ENCODE data around the gene FOXK1.

The FOXK1 gene

DNA sequence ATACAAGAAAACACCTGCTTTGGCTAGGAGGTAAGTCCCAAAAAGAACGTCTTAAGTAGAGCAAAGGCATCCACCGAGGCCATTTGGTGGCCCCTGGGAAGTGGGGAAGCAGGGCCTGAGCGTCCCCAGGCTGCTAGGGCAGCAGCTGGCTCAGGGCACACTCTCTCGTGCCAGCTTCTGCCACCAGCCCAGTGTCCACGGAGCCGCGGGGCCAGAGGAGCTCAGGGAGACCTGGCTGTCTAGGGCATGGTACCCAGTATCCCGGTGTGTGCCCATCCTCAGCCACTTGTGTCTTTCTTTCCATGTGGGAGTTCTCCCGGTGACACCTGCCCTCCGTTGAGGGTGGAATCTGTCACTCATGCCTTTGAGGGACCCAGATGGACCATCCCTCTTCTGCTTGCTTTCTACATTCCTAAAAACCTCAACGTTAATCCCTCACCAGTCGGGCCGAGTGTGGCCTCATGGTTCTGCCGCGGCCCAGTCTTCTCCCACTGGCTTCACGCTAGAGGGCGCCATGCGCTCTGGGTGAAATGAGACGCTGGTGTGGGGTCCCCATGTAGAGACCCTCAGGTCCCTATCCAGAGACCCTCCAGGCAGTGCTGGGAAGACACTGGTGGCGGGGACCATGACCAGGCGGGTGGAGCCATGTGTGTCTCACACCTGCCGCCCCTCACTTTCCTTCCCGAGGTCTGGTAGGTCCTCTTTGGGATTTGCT, 83.8 kb downstream of the FOXK1 start:
- DNase-seq (ENCODE audit: low spot score) = no peak

DNA sequence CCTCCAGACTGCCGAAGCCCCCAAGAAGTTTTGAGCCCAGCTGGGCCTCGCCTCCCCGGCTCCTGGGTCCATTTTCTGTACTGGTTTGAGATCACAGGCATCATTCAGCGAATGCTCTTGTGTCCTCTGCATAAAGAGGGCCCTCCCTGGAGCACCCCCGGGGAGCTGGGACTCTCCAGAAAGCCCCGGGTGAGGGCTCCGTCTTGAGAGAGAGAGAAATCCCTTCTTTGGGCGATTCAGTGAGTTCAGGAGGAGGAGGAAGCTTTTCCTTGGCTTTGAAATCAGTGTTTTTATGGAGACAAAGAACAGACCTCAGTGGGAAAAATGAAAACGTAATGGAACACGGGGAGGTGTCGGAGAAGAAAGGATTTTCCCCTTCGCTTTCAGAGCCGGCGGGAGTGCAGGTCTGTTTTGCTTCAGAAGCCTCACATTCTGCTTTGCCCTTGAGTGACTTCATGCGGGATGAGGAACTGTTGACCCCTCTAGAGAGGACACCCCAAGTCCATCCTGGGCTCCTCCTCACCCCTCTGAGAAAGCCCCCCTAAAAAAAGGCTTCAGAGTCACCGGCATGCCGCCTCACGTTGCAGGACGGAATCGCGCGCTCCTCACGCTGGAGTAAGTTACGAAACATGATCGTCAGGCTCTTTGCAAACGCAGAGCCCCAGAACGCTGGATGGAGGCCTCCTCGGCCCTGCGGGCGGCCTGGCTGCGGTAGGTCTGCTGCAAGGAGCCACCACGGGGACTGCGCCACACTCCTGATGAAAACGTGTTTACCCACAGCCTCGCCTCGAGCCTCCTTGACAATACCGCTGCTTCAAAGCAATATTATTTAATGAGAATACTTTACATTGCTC, 84.8 kb downstream of the FOXK1 start:
- DNase-seq (ENCODE audit: low spot score) = no peak

DNA sequence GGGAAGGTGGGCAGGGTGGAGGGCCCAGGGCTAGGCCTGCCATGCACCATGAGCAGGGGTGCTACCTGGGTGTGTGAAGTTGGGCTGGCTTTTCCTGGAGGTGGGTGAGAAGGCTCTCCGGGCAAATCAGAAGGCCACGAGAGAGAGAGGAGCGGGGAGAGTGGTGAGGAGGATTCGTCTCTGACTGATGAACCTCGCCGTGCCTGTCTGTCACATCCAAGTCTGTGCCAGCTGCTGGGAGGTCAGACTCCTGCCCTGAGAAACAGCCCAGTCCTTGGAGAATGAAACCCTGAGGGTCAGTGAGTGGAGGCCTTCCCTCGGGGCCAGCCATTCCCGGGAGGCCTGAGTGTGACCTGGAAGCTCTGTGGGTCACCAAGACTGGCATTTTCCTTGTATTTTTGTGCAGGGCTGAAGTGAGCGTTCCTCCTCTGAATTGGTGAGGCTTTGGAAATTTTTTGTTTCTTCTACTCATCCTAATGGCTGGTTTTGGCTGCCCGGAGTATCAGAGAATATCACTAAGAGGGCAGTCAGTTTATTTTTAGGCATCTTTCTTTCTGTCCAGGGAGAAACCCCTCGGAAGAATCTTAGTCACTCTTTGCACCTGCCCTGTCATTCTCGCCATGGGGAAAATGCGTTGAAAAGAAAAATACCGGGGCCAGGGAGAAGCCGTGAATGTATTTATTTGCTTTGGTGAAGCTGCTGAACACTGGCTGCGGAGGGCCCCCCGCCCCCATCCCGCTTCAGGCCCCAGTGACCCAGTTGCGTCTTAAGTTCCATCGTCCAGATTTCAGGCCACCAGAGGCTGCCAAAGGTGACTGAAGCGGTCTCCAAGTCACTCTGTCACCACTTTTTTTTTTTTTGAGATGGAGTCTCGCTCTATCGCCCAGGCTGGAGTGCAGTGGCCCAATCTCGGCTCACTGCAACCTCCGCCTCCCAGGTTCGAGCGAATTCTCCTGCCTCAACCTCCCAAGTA, 86.8 kb downstream of the FOXK1 start:
- DNase-seq (ENCODE audit: low spot score) = no peak

DNA sequence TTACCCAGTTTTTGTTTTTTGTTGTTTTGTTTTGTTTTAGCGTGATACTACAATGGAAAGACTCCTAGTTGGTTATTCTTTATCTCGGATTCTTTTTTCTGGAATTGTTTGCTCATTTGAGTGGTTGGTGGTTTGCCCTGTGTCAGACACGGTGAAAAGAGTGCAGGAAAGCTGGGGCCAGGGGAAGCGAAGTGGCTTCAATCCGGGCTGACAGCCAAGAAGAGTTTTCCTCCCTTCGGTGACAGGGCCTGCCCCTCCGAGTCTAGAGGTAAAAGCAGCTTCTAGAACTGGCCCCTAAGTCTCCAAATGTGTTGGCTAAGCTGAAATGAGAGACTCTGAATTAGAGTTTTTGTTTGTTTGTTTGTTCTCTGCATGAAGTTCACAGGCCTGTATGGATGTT, 87.7 kb downstream of the FOXK1 start:
- DNase-seq (ENCODE audit: low spot score) = no peak

DNA sequence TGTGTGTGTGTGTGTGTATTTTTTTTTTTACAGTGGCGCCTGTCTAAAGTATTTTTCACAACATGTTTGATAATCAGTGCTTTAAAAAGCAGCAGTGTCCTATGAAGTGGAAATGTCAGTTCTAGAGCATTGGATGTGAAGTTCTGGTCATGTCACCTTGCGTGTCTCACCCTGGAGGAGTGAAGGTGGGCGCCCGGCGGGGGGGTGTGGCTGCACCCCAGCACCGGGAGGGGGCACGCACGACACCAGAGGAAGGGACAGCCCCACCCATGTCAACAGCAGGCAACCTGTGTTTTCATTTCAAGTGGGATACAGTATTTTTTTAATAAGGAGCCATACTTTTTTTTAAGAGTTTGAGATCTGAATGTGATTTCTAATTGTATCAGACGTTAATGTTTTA, 88.8 kb downstream of the FOXK1 start:
- no peak for DNase-seq (ENCODE audit: low spot score)

DNA sequence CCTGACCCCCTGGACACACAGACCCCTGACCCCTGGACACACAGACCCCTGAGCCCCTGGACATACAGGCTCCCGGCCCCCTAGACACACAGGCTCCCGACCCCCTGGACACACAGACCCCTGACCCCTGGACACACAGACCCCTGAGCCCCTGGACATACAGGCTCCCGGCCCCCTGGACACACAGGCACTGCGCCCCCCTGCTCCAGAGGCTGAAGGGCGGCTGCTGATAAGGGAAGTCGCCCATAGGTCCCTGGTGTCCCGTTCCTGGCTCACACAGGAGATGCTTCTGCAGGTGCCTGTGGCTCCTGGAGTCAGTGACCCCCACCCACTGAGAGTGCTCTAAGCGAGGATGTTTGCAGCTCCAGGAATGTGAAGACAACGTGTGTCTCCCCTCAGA, 89.6 kb downstream of the FOXK1 start:
- DNase-seq (ENCODE audit: low spot score) = no peak

DNA sequence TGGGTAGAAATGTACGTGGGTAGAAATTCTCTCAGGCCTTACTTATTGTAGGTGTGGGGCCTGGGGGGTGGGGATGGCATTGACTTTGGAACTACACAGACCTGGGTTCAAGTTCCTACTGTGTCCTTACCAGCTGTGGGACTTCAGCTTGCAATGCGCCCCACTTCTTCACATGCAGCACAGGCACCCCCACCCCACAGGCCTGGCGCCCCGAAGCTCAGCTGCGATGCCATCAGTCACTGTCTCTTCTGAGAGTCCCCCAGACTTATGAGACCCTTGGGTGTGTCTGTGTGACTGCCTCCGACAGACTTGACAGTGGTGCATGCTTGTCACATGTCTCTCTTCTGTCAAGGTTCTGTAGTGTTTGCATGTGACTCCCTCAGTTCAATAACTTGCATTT, 90.2 kb downstream of the FOXK1 start:
- DNase-seq (ENCODE audit: low spot score) = no peak

DNA sequence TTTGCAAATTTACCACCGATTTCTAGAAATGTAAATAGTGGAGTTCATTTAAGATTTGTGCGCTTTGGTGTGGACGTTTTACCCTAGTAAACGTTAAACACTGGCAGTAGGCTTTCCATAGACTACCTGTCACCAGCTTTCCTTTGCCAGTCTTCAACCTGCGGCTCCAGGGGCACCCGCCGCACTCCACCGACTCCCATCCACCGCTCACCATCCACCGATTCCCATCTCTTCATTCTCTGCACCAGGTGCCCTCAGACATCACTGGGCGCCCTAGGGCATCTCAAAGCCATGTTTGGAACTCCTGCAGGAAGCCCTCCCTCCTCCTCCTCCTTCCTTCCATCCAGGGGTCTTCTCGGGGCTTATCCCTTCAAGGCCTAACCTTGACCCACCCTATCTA, 91.9 kb downstream of the FOXK1 start:
- DNase-seq (ENCODE audit: low spot score) = no peak

DNA sequence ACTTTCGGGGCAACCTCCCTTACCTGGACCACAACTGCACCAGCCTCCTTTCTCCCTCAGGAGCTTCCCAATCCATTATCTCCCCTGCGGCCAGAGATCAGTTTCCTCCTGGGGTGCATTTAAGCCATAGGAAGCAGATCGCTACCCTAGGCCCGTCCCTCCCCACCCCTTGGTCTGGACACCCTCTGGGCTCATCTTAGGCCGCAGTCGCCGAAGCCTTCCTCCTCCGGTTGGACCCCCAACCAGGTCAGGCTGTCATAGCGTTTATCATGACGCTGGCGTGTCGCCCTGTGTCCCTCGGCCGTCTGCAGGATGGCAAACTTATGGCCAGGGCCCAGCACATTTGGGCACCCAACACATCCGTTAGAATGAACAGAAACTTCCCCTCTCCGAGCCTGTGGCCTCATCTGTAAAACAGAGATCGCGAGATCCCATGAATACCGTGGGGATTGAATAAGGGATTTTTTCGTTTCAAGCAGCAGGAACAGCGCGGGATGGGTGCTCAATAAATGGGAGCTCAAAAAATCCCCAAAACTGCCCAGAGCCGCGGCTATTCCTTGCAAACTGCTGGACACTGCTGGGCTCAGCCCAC, 92.7 kb downstream of the FOXK1 start:
- no peak for DNase-seq (ENCODE audit: low spot score)

DNA sequence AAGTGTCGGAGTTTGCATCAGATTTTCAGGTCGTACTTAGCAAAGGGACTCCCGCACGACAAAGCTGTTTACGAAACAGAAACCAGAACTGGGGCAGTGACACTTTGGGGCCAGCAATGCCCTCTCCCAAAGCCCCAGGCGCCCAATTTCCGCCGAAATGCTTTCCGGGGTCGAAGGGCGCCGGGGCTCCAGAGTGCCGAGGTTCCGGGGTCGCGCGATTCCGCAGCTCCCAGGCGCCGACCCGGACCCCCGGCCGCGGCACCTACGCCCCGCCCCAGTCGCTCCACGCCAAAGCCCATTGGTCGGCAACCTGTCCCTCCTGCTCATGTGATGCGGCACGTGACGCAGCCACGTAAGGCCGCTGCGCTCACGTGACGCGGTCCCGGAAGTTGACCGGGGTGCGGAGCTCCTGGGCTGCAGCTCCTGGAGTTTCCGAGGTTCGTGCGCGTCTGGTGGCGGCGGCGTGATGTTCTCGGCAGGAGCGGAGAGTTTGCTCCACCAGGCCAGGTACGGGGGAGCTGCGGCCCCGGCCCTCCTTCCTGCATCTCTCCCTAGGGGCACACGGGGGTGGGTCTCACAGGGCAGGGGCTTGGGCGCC, 93.3 kb downstream of the FOXK1 start, which contains the start of gene AP5Z1:
Gene AP5Z1, plus strand, starts transcription at position 374 of the 598 bp plus-strand sequence. Its CDS starts 93 bp downstream, at position 467.
- peak; percentile 95 for DNase-seq (ENCODE audit: low spot score)

DNA sequence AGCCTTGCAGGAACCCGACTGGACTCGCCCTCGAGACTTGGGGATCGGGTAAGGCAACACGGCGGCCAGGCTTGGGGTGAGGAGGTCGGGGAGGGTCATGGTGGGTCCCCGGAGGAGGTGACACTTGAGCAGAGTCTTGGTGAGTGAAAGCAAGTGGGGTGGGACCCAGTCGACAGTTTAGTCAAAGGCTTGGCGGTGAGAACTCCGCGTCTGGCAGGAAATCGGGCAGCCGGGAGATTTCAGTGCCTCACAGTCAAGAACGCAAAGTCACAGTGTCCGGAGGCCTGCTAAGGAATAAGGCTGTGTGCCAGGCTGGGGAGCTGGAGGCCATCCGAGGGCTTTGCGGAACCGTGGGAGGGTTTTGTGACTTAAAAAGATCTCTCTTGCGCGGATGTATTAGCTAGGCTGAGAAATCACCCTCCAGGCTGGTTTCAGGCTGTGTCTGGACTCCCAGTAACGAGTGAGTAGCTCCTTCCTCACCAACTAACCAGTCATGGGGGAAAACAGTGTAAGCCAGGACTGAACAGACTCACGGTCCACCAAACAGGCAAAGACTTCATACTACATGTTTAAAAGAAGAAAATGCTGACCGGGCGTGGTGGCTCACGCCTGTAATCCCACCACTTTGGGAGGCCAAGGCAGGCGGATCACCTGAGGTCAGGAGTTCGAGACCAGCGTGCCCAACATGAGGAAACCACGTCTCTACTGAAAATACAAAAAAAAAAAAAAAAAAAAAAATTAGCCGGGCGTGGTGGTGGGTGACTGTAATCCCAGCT, 93.9 kb downstream of the FOXK1 start:
- no peak for DNase-seq (ENCODE audit: low spot score)

DNA sequence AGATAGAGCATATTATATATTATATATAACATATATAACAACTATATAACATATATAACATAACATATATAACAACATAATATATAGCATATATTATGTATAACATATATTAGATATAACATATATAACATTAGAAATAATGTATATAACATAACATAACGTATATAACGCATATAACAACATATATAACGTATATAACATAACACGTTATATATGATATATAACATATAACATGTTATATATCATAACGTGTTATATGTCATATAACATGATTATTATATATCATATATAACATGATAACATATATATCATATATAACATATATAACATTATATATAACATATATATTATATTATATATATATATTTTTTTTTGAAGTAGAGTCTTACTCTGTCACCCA, 97.0 kb downstream of the FOXK1 start:
- no peak for DNase-seq (ENCODE audit: low spot score)

DNA sequence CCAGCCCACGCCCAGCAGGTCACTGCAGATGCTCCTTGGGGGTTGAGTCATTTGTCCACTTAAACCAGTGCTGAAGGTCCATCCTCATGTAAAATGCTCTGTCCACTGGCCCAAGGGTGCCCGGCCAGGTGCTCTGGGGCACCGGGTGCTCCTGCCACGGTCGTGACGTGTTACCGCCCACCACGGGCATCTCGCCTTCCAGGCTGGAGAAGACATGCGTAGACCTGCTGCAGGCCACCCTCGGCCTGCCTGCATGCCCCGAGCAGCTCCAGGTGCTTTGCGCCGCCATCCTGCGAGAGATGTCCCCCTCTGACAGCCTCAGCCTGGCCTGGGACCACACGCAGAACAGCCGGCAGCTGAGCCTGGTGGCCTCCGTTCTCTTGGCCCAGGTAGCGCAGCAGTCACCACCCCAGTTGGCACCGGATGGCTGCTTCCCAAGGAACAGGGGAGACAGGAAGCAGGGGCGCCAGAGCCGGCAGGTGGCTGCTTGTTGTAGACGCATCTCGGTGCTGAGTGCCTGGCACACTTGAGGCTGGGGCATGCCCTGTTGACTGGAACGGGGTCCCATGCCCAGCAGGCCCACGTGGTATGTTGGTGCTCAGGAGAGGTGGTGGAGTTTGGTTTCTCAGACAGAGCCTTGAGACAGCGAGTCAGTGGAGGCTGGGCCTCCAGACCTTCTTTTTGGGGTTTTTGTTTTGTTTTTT, 99.4 kb downstream of the FOXK1 start:
- no peak for DNase-seq (ENCODE audit: low spot score)

DNA sequence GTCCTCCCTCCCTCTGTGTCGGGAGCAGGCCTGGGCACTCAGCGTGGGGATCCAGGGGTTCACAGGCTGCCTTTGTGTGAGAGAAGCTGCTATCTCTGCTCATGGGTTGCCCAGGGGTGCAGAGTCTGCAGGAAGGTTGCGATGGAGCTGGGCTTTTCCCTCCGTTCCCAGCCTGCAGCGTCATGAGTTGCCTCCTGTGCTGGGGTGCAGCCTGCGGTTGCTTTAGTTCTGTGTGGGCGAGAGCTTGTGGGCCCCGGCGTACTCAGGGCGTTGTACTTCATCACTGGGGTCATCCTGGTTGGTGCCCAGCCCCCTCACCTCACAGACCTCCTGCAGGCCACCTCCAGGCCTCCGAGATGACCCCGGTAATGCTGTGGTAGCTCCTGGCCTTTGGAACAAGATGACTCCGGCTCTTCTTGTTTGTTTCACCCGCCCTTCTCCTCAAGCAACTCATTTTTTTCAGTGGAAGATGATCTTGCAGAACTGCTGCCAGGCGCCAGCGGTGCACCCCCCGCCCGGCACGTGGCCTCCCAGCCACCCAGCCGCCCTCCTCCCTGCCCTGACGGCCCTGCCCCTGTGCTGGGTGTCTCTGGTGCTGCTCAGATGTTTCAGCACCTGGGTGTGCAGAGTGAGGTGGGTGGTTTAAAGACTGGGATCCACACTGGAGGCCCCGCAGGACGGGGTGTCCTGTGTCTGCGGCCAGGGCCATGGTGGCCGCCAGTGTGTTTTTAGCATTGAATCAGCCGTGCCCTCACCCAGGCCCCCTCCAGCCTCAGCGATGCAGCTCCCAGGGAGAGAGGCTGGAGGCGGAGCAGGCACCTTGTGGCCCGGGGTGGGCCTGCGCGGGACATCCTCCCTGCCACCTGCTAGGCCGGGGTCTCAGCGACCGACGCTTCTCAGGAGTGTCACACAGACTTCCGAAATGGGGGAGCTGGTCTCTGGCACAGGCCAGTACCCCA, 100.5 kb downstream of the FOXK1 start:
- DNase-seq (ENCODE audit: low spot score) = no peak

DNA sequence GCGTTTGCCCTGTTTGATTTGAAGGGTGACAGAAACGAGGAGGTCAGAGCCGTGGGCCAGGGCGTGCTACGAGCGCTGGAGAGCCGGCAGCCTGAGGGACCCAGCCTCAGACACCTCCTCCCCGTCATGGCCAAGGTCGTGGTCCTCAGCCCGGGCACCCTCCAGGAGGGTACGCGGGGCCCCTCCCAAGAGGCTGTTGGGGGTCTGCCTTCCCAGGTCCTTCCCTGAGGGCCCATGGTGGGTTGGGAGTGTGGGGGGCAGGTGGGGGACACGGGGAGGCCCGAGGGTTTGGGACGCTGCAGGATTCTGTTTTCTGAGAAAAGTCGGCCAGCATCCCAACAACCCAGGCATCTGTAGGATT, 101.2 kb downstream of the FOXK1 start:
- DNase-seq (ENCODE audit: low spot score) = no peak

DNA sequence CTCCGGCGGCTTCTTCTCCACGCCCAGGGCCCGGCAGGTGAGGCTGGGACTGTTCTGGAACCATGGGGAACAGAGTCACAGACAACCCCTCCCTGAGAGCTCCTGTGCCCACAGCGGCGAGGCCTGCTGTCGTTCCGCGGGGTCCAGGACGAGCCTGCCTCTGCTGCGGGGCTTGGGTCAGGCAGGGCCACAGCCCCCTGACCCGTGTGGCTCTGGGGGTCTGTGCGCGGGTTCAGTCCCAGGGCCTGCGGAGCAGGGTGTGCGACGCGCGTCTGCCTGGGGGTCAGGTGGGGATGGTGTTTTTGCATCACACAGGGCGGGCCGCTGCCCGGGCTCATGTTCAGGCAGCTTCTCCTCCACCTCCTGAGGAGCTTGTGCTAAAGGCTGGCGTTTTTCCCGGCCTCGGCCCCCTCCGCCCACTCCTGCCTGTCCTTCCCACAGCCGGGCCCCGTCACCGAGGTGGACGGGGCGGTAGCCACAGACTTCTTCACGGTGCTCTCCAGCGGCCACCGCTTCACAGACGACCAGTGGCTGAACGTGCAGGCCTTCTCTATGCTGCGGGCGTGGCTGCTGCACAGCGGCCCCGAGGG, 101.8 kb downstream of the FOXK1 start:
- DNase-seq (ENCODE audit: low spot score) = no peak

DNA sequence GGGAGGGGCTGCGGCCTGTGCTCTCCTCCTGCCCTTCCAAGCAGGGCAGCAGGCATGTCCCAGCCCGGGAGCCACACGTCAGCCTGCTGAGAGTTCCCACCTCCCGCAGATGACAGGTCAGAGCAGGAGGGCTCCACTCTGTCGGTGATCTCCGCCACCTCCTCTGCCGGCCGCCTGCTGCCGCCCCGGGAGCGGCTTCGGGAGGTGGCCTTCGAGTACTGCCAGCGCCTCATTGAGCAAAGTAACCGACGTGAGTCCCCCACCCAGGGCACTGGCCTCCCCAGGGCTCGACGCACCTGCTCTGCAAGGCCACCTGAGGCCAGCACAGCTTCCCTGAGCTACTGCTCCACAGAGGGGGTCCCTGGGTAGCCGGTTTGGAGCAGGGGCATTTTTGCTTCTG, 102.7 kb downstream of the FOXK1 start:
- no peak for DNase-seq (ENCODE audit: low spot score)

DNA sequence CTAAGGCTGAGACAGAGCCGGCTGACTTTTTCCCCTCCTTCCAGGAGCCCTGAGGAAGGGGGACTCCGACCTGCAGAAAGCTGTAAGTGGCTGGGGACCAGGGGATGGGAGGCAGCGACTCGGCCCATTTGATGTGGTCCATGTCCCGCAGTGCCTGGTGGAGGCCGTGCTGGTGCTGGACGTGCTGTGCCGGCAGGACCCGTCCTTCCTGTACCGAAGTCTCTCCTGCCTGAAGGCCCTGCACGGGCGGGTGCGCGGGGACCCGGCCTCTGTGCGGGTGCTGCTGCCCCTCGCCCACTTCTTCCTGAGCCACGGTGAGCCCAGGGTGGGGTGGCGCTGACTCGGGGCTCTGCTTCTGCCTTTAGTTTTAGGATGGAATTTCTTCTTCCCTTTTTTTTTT, 103.3 kb downstream of the FOXK1 start:
- no peak for DNase-seq (ENCODE audit: low spot score)

DNA sequence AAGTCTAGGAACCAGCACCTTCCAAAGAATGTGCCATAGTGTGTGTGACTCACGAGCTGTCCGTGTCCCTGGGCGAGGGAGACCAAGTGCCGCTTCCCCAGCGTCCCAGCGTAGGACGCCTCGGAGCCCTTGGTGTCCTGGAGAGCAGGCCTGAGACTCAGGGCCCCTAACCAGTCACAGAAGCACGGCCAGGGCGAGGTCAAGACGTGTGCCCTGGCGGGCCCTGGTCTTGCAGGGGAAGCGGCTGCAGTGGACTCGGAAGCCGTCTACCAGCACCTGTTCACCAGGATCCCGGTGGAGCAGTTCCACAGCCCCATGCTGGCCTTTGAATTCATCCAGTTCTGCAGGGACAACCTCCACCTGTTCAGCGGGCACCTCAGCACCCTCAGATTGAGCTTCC, 103.9 kb downstream of the FOXK1 start:
- no peak for DNase-seq (ENCODE audit: low spot score)
